SJSA1 (cell line): ENCODE data around the gene BCAS4. TPM values are rescaled to one million over a fixed set of nuclear protein-coding genes. Genes with fewer than 3 reads are reported as not detected.

Experiments used
- DNase-seq, 2 experiments: peaks; one replicate each; pipeline ENCODE4 v3.0.0-alpha.2; 2015 to 2020; ENCODE audit warnings: low spot score in 2 of 2, low read depth in 1 of 2
- H3K27ac ChIP-seq: fragments of 250-450 bp; sonication (Bioruptor Pico); 2 replicates; pipeline ENCODE4 v1.5.1; 2020; ENCODE audit warnings: mild to moderate bottlenecking, moderate library complexity
- H3K27me3 ChIP-seq: fragments of 250-450 bp; sonication (Bioruptor Pico); replicated peaks from 2 replicates; pipeline ENCODE4 v1.5.1; 2020; ENCODE audit warnings: mild to moderate bottlenecking, moderate library complexity
- H3K36me3 ChIP-seq: fragments of 250-450 bp; sonication (Bioruptor Pico); 2 replicates; pipeline ENCODE4 v1.5.1; 2020; ENCODE audit warnings: mild to moderate bottlenecking
- H3K4me1 ChIP-seq: fragments of 250-450 bp; sonication (Bioruptor Pico); replicated peaks from 2 replicates; pipeline ENCODE4 v1.6.1; 2021; ENCODE audit warnings: mild to moderate bottlenecking
- H3K4me3 ChIP-seq: fragments of 250-450 bp; sonication (Bioruptor Pico); 2 replicates; pipeline ENCODE4 v1.5.1; 2020; ENCODE audit warnings: mild to moderate bottlenecking
- H3K9me3 ChIP-seq: fragments of 250-450 bp; sonication (Bioruptor Pico); replicated peaks from 2 replicates; pipeline ENCODE4 v1.5.1; 2020; ENCODE audit warnings: mild to moderate bottlenecking
- total RNA-seq: library from RNA; depleted of rRNA; stranded (reverse); fragments of >200 nt; shearing (Covaris generic); gene quantifications from 2 replicates; pipeline ENCODE4 v1.2.3, GENCODE V29; 2014

BCAS4 gene
- total RNA-seq, 1 experiment from 2014 or later = 4.6 TPM

- no peak for DNase-seq
- no peak overlapping the region for H3K4me3 ChIP-seq
- no peaks in the 10 kb centered on the region for H3K27me3 ChIP-seq
- H3K36me3 ChIP-seq = peaks cover 28% of the 10 kb centered on the region
- no peak overlapping the region for H3K27ac ChIP-seq
- peaks cover 14% of the 10 kb centered on the region for H3K4me1 ChIP-seq
- no peaks in the 10 kb centered on the region for H3K9me3 ChIP-seq
Measured at GRCh38 chr20:50911716-50912115, 116.9 kb downstream of the BCAS4 start.

- Histone ChIP-seq H3K27ac (0 out of 2 replicates have a peak overlapping the region, but pooled peaks have one; percentile 18), H3K4me1 (peaks cover 14% of the 10 kb centered on the region), H3K36me3 (peaks cover 41% of the 10 kb centered on the region)
Measured at GRCh38 chr20:50913690-50914375, 119.0 kb downstream of the BCAS4 start.

GRCh38 chr20:50915424-50915823, 120.6 kb downstream of the BCAS4 start:
- H3K27ac ChIP-seq = no peak overlapping the region
- H3K4me1 ChIP-seq = peaks cover 14% of the 10 kb centered on the region
- H3K9me3 ChIP-seq = no peaks in the 10 kb centered on the region
- DNase-seq = no peak
- peaks cover 49% of the 10 kb centered on the region for H3K36me3 ChIP-seq
- no peaks in the 10 kb centered on the region for H3K27me3 ChIP-seq
- no peak overlapping the region for H3K4me3 ChIP-seq

More at GRCh38 chr20:50913690-50914375, 119.0 kb downstream of the BCAS4 start:
- H3K4me3 ChIP-seq = no peak overlapping the region
- DNase-seq = peak in 1 of 2 experiments; percentile 38
- H3K9me3 ChIP-seq = no peaks in the 10 kb centered on the region
- H3K27me3 ChIP-seq = no peaks in the 10 kb centered on the region

- H3K27ac ChIP-seq = no peak overlapping the region
- no peak overlapping the region for H3K4me3 ChIP-seq
- H3K9me3 ChIP-seq = no peaks in the 10 kb centered on the region
- no peaks in the 10 kb centered on the region for H3K27me3 ChIP-seq
- peaks cover 14% of the 10 kb centered on the region for H3K4me1 ChIP-seq
- H3K36me3 ChIP-seq = peaks cover 53% of the 10 kb centered on the region
- DNase-seq = no peak
Measured at GRCh38 chr20:50916257-50916656, 121.4 kb downstream of the BCAS4 start.

DNA sequence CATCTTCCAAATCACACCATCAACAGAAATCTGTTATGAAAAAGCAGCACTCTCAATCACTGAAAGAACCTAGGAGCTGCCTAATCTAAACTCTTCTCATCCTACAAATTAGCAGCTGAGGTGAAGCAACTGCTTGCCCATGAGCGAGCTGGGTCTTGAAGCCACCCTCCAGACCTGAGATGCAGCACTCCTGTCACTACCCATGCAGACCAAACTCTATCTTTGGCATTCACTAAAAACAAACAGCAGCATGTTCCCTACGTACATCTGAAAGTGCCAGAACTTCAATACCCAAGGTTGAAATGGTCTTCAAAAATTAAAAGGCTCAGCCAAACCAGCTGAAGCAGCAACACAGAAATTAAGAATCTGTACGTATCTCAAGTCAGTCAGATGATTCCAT, 122.1 kb downstream of the BCAS4 start:
- H3K4me3 ChIP-seq = no peak overlapping the region
- peaks cover 14% of the 10 kb centered on the region for H3K4me1 ChIP-seq
- DNase-seq = no peak
- H3K27ac ChIP-seq = no peak overlapping the region
- H3K9me3 ChIP-seq = no peaks in the 10 kb centered on the region
- peaks cover 60% of the 10 kb centered on the region for H3K36me3 ChIP-seq
- no peaks in the 10 kb centered on the region for H3K27me3 ChIP-seq

DNA sequence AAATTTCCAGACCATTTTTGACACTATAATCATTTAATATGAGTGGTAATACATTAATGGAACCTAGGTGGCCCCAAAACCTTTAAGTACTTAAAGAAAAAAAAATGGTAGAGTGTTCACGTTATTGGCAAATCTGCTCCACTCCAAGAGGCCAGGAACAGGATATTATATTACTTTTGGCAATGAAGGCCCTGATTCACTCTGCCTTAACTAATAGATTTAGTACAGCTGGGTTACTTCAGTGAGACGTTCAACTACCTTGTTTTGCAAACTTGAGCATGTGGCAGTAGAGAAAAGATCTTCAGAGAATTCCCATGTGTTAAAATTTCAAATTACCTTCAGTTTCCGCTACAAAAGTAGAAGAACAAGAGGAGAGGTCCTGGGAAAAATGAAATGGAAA, 123.5 kb downstream of the BCAS4 start:
- H3K4me3 ChIP-seq = no peak overlapping the region
- H3K27me3 ChIP-seq = no peaks in the 10 kb centered on the region
- H3K9me3 ChIP-seq = no peaks in the 10 kb centered on the region
- peaks cover 14% of the 10 kb centered on the region for H3K4me1 ChIP-seq
- no peak for DNase-seq
- H3K36me3 ChIP-seq = peaks cover 61% of the 10 kb centered on the region
- H3K27ac ChIP-seq = no peak overlapping the region

DNA sequence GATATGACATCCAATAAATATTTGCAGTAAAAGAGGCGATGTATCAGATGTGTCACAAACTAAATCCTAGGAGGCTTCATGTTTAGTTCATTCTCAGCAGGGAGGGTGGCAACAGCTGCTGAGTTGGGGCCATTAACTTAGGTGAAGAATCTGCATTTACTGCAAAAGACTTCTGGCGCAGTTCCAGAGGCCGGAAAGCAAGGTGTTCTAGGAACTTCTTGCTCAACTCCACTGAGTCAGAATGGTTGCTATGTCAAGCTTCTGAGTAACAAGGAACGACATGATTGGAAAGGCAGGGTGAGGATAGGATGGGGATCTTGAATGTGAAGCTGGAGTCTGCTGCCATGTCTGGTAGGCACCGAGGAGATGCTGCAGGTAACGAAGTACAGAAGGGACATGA, 124.7 kb downstream of the BCAS4 start:
- H3K27me3 ChIP-seq = no peaks in the 10 kb centered on the region
- peaks cover 2% of the 10 kb centered on the region for H3K4me1 ChIP-seq
- H3K9me3 ChIP-seq = no peaks in the 10 kb centered on the region
- H3K27ac ChIP-seq = no peak overlapping the region
- peaks cover 62% of the 10 kb centered on the region for H3K36me3 ChIP-seq
- no peak overlapping the region for H3K4me3 ChIP-seq
- DNase-seq = no peak

- H3K9me3 ChIP-seq = no peaks in the 10 kb centered on the region
- no peak for DNase-seq
- no peaks in the 10 kb centered on the region; the same call in 1 of the 2 replicates for H3K4me1 ChIP-seq
- H3K36me3 ChIP-seq = peaks cover 74% of the 10 kb centered on the region
- no peak overlapping the region for H3K4me3 ChIP-seq
- H3K27me3 ChIP-seq = no peaks in the 10 kb centered on the region
- peak overlapping the region; percentile 15; the same call in 1 of the 2 replicates for H3K27ac ChIP-seq
Measured at GRCh38 chr20:50920997-50921396, 126.1 kb downstream of the BCAS4 start.

DNA sequence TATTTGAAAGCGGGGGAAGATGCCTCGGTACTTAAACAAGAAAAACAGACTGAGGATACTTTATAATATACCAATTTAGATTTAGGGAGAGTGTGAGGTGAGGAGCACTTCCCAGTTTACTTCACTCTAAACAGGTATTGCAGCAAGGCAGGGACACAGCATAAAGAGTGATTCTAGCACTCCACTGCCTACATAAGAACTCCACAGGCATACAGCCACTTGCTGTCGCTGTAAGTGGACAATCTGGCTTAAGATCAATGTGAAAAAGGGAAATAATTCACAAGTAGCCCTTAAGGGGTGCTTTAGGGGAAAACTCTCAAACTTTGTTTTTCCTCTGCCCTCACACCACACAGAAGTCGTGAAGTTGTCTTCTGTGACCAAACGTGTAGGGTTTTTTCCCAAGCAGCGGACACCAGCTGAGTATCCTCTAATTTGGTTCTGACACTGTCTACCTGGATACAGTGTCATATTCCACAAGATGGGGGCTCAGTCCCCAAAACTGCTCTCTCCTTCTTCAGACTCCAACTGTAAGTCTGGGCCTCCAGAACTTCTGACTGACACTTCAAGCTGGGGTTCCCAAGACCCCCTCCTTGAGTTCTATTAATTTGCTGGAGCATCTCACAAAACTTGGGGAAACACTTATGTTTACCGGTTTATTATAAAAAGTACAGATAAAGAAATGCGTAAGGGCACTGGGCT, 127.1 kb downstream of the BCAS4 start:
- H3K9me3 ChIP-seq = no peaks in the 10 kb centered on the region
- no peaks in the 10 kb centered on the region for H3K27me3 ChIP-seq
- H3K4me1 ChIP-seq = no peaks in the 10 kb centered on the region
- no peak overlapping the region for H3K27ac ChIP-seq
- H3K4me3 ChIP-seq = no peak overlapping the region
- H3K36me3 ChIP-seq = peaks cover 75% of the 10 kb centered on the region
- DNase-seq = no peak

DNA sequence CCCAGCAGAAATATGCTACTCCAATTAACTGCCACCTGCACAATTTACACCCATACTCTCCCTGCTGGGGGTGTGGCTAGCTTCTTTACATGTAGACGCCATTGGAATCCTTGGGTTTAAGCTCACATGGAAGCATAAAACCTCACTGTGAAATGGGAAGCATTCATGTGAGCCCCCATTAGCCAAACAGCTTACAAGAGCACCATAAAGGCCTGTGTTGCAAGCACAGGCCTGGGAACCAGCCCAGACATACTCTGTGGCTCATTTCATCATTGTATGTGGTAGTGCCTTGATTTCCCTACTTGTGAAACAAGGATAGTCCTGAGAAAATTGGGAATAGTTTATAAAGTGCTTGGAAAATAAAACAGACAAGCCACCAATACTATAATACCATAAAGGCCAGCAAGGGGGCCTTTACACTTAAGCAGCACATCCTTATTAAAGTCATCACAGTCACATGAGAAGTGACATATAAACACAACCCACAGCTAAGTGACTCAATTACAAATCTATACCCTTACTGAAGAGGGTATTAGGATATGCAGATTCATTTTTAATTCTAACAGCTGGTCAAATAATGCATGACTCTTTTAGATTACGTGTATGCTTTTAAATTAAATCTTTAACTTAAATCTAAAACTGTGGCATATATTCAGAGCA, 129.5 kb downstream of the BCAS4 start:
- Histone ChIP-seq H3K9me3 (no peaks in the 10 kb centered on the region), H3K27ac (no peak overlapping the region), H3K36me3 (peaks cover 80% of the 10 kb centered on the region), H3K4me3 (no peak overlapping the region), H3K27me3 (no peaks in the 10 kb centered on the region), H3K4me1 (peaks cover 11% of the 10 kb centered on the region)
- DNase-seq = no peak

GRCh38 chr20:50926530-50926929, 131.7 kb downstream of the BCAS4 start:
- no peak overlapping the region for H3K27ac ChIP-seq
- H3K4me1 ChIP-seq = peaks cover 14% of the 10 kb centered on the region
- no peaks in the 10 kb centered on the region for H3K27me3 ChIP-seq
- peaks cover 75% of the 10 kb centered on the region for H3K36me3 ChIP-seq
- H3K9me3 ChIP-seq = no peaks in the 10 kb centered on the region
- H3K4me3 ChIP-seq = no peak overlapping the region
- no peak for DNase-seq
